K562 (cell line): ENCODE measurements around the gene GULP1. TPM values are rescaled to one million over a fixed set of nuclear protein-coding genes. Genes with fewer than 3 reads are reported as not detected.

ENCODE experiments used
- DACH1 ChIP-seq: fragments of 450-650 bp; IDR thresholded peaks from 2 replicates; pipeline ENCODE4 v1.6.1; 2018; ENCODE audit not compliant: partially characterized antibody
- JUND ChIP-seq, 2 experiments: IDR thresholded peaks; 2 replicates in 1 of 2; 3 replicates in 1 of 2; pipeline ENCODE4 v1.6.1; 2011; ENCODE audit warnings: borderline replicate concordance in 2 of 2, low read depth in 2 of 2, low read length in 2 of 2, improper control_type of control experiment in 1 of 2, missing biosample characterization in 1 of 2, missing genetic modification characterization in 1 of 2, missing genetic modification reagents in 1 of 2
- KDM1A ChIP-seq, 2 experiments: fragments of 450-650 bp; IDR thresholded peaks; 2 replicates each; pipeline ENCODE4 v1.6.1; 2016; ENCODE audit warnings: mild to moderate bottlenecking in 2 of 2
- SETDB1 ChIP-seq: IDR thresholded peaks from one replicate; pipeline ENCODE4 v1.6.1; 2012; ENCODE audit warnings: low read length, control low read depth, inconsistent platforms
- ZNF146 ChIP-seq: IDR thresholded peaks from one replicate; pipeline ENCODE4 v1.6.1; 2018; ENCODE audit warnings: missing compliant biosample characterization; ENCODE audit not compliant: unreplicated experiment
- polyA plus RNA-seq, 8 experiments: library from polyadenylated mRNA; depleted of rRNA in 4 of 8; stranded (reverse) in 5 of 8; unstranded in 3 of 8; fragments of >200 nt; fragmentation: Nextera tagmentation in 2 of 8; fragmentation: Illumina TruSeq in 1 of 8; extraction: Ambion mirVana in 2 of 8; extraction: Trizol in 1 of 8; gene quantifications; 2 replicates each; pipeline versions ENCODE4 v1.2.1 to v1.2.3, GENCODE V29; 2011 to 2014; ENCODE audit warnings: inconsistent platforms in 1 of 8, missing spikeins in 1 of 8
- total RNA-seq, 7 experiments: library from RNA; depleted of rRNA in 6 of 7; stranded (reverse); fragments of >200 nt in 6 of 7; fragmentation: Illumina TruSeq in 2 of 7; extraction: Trizol in 2 of 7; gene quantifications; 2 replicates each; pipeline versions ENCODE4 v1.2.1 to v1.2.3, GENCODE V29; 2011 to 2021; ENCODE audit warnings: low replicate concordance in 1 of 7
- TF ChIP-seq, protein P1 (sequence below): fragments of 450-650 bp; conservative IDR thresholded peaks from 2 replicates; pipeline ENCODE4 v1.6.1; 2016; ENCODE audit warnings: missing genetic modification characterization, low read depth, mild to moderate bottlenecking, control low read depth, missing compliant biosample characterization
- TF ChIP-seq, protein P2 (sequence below): sonication (generic); IDR thresholded peaks from 2 replicates; pipeline ENCODE4 v1.6.1; 2016
- TF ChIP-seq, protein P3 (sequence below), 2 experiments: fragments of 450-650 bp; formaldehyde crosslinking in 1 of 2; IDR thresholded peaks; 2 replicates each; pipeline versions ENCODE4 v1.4.0 to v1.6.1; 2014 to 2020; ENCODE audit warnings: mild to moderate bottlenecking in 2 of 2, borderline replicate concordance in 1 of 2, low read depth in 1 of 2
- TF ChIP-seq, protein P4 (sequence below): sonication (generic); formaldehyde crosslinking; IDR thresholded peaks from 2 replicates; pipeline ENCODE4 v1.8.0; 2022; ENCODE audit warnings: mild to moderate bottlenecking, low read depth, missing genetic modification reagents

The GULP1 gene
- total and polyA plus RNA-seq, 9 of the 15 experiments (the other 6 are each of a cell fraction or from before 2014, with no cell fraction given), result 8.5 to 25.3 (median 19.5) TPM

DNA sequence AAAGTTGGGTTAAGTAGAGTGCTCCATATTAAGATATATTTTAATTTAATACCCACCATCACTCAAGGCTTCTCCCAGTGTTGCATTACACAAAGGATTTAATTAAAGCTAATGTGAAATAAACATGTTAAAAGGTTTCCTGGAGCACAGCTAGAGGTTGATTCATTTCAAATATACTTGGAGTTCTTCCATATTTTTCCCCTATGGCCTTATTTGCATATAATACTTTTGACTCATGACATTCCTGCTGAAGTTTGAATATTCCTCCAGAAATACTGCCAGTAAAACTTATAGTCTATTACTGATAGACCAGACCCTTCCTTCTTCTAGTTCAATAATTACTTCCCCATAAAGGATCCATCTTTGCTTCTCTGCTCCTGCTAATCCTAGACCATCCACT is 227.5 kb downstream of the GULP1 start (continued):
- TF ChIP-seq JUND (IDR thresholded peaks at IDR 0.05; ENCODE audit: borderline replicate concordance, low read depth, low read length) (no peak), JUND (tag; IDR thresholded peaks at IDR 0.05; ENCODE audit: borderline replicate concordance, low read depth, low read length) (no peak), SETDB1 (no peak), ZNF146 (CRISPR knock-in tag) (no peak), DACH1 (no peak), KDM1A (IDR thresholded peaks at IDR 0.05) (no peak)
- TF ChIP-seq, protein P1, sequence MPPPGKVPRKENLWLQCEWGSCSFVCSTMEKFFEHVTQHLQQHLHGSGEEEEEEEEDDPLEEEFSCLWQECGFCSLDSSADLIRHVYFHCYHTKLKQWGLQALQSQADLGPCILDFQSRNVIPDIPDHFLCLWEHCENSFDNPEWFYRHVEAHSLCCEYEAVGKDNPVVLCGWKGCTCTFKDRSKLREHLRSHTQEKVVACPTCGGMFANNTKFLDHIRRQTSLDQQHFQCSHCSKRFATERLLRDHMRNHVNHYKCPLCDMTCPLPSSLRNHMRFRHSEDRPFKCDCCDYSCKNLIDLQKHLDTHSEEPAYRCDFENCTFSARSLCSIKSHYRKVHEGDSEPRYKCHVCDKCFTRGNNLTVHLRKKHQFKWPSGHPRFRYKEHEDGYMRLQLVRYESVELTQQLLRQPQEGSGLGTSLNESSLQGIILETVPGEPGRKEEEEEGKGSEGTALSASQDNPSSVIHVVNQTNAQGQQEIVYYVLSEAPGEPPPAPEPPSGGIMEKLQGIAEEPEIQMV, result no peak
- TF ChIP-seq, protein P2, sequence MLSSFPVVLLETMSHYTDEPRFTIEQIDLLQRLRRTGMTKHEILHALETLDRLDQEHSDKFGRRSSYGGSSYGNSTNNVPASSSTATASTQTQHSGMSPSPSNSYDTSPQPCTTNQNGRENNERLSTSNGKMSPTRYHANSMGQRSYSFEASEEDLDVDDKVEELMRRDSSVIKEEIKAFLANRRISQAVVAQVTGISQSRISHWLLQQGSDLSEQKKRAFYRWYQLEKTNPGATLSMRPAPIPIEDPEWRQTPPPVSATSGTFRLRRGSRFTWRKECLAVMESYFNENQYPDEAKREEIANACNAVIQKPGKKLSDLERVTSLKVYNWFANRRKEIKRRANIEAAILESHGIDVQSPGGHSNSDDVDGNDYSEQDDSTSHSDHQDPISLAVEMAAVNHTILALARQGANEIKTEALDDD, result no peak
- TF ChIP-seq, protein P3, sequence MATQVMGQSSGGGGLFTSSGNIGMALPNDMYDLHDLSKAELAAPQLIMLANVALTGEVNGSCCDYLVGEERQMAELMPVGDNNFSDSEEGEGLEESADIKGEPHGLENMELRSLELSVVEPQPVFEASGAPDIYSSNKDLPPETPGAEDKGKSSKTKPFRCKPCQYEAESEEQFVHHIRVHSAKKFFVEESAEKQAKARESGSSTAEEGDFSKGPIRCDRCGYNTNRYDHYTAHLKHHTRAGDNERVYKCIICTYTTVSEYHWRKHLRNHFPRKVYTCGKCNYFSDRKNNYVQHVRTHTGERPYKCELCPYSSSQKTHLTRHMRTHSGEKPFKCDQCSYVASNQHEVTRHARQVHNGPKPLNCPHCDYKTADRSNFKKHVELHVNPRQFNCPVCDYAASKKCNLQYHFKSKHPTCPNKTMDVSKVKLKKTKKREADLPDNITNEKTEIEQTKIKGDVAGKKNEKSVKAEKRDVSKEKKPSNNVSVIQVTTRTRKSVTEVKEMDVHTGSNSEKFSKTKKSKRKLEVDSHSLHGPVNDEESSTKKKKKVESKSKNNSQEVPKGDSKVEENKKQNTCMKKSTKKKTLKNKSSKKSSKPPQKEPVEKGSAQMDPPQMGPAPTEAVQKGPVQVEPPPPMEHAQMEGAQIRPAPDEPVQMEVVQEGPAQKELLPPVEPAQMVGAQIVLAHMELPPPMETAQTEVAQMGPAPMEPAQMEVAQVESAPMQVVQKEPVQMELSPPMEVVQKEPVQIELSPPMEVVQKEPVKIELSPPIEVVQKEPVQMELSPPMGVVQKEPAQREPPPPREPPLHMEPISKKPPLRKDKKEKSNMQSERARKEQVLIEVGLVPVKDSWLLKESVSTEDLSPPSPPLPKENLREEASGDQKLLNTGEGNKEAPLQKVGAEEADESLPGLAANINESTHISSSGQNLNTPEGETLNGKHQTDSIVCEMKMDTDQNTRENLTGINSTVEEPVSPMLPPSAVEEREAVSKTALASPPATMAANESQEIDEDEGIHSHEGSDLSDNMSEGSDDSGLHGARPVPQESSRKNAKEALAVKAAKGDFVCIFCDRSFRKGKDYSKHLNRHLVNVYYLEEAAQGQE (IDR thresholded peaks at IDR 0.05; ENCODE audit: borderline replicate concordance), result no peak
- TF ChIP-seq, protein P3 (CRISPR knock-in tag; IDR thresholded peaks at IDR 0.05; ENCODE audit: low read depth), result no peak
- TF ChIP-seq, protein P4, sequence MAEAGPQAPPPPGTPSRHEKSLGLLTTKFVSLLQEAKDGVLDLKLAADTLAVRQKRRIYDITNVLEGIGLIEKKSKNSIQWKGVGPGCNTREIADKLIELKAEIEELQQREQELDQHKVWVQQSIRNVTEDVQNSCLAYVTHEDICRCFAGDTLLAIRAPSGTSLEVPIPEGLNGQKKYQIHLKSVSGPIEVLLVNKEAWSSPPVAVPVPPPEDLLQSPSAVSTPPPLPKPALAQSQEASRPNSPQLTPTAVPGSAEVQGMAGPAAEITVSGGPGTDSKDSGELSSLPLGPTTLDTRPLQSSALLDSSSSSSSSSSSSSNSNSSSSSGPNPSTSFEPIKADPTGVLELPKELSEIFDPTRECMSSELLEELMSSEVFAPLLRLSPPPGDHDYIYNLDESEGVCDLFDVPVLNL (CRISPR knock-in tag), result no peak
